BLaER1 (cell line): ENCODE data around the gene TBC1D5.
"Not testable (repeated sequence)": the region's sequence is repeated elsewhere in the genome, so short reads cannot be mapped to it uniquely, and the experiment has no call there.

Experiments used
- H3K27ac ChIP-seq: shearing (Covaris generic); formaldehyde crosslinking; 2 replicates; pipeline ENCODE4 v1.8.1; 2022
- H3K27me3 ChIP-seq: shearing (Covaris generic); formaldehyde crosslinking; 2 replicates; pipeline ENCODE4 v1.8.1; 2022
- H3K36me3 ChIP-seq: shearing (Covaris generic); formaldehyde crosslinking; 2 replicates; pipeline ENCODE4 v1.8.1; 2022
- H3K4me1 ChIP-seq: shearing (Covaris generic); formaldehyde crosslinking; 2 replicates; pipeline ENCODE4 v1.8.1; 2022
- H3K4me2 ChIP-seq: shearing (Covaris generic); formaldehyde crosslinking; 2 replicates; pipeline ENCODE4 v1.8.1; 2022
- H3K4me3 ChIP-seq: shearing (Covaris generic); formaldehyde crosslinking; 2 replicates; pipeline ENCODE4 v1.8.1; 2022
- H3K9ac ChIP-seq: shearing (Covaris generic); formaldehyde crosslinking; 2 replicates; pipeline ENCODE4 v1.8.1; 2022
- H3K9me3 ChIP-seq: shearing (Covaris generic); formaldehyde crosslinking; 2 replicates; pipeline ENCODE4 v1.8.1; 2022
- H4K20me1 ChIP-seq: shearing (Covaris generic); formaldehyde crosslinking; 2 replicates; pipeline ENCODE4 v1.8.1; 2022
- Cebpa-rat ChIP-seq: shearing (Covaris generic); IDR thresholded peaks from 2 replicates; pipeline ENCODE4 v1.8.1; 2022

Gene TBC1D5

DNA sequence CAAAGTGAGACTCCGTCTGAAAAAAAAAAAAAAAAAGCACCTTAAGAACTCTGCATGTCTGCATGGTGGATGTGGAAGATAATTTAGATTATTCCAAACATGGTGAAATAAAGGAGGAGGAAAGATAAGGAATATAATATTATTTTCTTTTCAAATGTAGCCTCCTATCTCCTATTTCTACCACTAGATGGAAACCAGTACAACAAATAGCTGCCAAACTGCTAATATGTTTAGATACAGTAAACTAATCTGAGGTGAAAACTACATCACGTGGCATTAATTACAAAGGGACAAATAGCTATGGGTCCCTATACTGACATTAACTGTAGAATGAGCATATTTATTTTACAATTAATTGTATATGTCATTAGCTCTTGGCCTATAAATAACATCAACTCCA lies 197.8 kb downstream of the TBC1D5 start:
- Histone ChIP-seq H3K27me3 (no peaks in the 10 kb centered on the region), H3K9ac (no peak overlapping the region), H4K20me1 (no peaks in the 10 kb centered on the region), H3K36me3 (peaks cover 17% of the 10 kb centered on the region), H3K4me1 (no peaks in the 10 kb centered on the region), H3K4me2 (no peak overlapping the region), H3K4me3 (no peak overlapping the region), H3K27ac (no peak overlapping the region), H3K9me3 (0 out of 2 replicates have a peak, but pooled peaks cover 7% of the 10 kb centered on the region)
- no peak for TF ChIP-seq Cebpa-rat

DNA sequence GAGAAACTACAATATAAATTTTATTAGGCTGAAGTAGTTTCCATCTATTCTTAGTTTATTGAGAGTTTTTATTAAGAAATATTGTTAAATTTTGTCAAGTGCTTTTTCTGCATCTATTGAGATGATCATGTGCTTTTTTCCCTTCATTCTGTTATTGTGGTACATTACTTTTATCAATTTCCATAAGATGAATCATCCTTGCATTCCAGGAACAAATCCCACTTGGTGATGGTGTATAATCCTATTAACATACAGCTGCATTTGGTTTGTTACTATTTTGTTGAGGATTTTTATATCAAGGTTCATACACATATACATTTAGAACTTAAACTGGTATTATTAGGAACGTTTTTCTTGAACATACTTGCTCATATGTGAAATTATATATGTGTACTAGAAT lies 199.8 kb downstream of the TBC1D5 start:
- Histone ChIP-seq H4K20me1 (no peaks in the 10 kb centered on the region), H3K27ac (no peak overlapping the region), H3K4me3 (no peak overlapping the region), H3K4me1 (no peaks in the 10 kb centered on the region), H3K27me3 (no peaks in the 10 kb centered on the region), H3K36me3 (peaks cover 14% of the 10 kb centered on the region), H3K9me3 (peaks cover 12% of the 10 kb centered on the region; the same call in 1 of the 2 replicates), H3K9ac (no peak overlapping the region), H3K4me2 (no peak overlapping the region)
- no peak for TF ChIP-seq Cebpa-rat

DNA sequence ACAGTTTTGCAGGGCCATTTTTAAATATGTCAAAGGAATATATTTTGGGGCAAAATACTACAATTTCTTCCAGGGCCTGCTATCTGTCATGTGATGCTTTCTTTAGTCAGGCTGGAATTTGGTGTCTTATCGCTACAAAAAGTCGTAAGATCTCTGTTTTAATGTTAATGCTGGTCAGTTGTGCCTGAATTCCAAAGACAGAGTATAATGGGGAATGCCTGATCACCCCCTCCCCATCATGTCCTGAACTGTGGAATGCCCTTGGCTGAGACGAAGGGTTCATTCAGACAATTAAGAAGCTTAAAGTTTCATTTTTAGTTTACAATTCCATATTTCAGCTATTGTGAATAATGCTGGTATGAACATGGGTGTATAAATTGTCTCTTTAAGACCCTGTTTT lies 203.0 kb downstream of the TBC1D5 start:
- H3K9ac ChIP-seq, result no peak overlapping the region

GRCh38 chr3:17535274-17535673 lies 207.2 kb downstream of the TBC1D5 start:
- Histone ChIP-seq H3K27ac (no peak overlapping the region), H3K4me3 (no peak overlapping the region), H3K4me1 (no peaks in the 10 kb centered on the region), H4K20me1 (no peaks in the 10 kb centered on the region), H3K9me3 (peaks cover 5% of the 10 kb centered on the region; the same call in 1 of the 2 replicates), H3K27me3 (no peaks in the 10 kb centered on the region), H3K4me2 (no peak overlapping the region), H3K9ac (no peak overlapping the region), H3K36me3 (no peaks in the 10 kb centered on the region)
- no peak for TF ChIP-seq Cebpa-rat

More for the DNA sequence above, 203.0 kb downstream of the TBC1D5 start:
- Histone ChIP-seq H3K4me3 (no peak overlapping the region), H3K4me2 (no peak overlapping the region), H3K27me3 (no peaks in the 10 kb centered on the region), H3K27ac (no peak overlapping the region), H3K9me3 (peaks cover 12% of the 10 kb centered on the region; the same call in 1 of the 2 replicates), H3K4me1 (no peaks in the 10 kb centered on the region), H3K36me3 (peaks cover 12% of the 10 kb centered on the region), H4K20me1 (no peaks in the 10 kb centered on the region)
- TF ChIP-seq Cebpa-rat, result no peak

GRCh38 chr3:17532446-17532845 lies 210.0 kb downstream of the TBC1D5 start:
- H3K4me3 ChIP-seq, result not testable (repeated sequence)

DNA sequence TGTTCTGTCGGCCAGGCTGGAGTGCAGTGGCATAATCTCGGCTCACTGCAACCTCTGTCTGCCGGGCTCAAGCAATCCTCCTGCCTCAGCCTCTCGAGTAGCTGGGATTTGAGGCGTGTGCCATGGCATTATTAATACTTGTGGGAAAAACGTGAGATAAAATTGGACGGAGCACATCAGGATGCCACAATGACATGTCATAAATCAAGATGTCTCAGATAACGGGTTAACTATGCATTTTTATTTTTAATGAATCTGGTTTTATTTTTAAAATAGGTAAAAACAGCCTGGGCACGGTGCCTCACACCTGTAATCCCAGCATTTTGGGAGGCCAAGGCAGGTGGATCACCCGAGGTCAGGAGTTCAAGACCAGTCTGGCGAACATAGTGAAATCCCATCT lies 212.8 kb downstream of the TBC1D5 start:
- H3K9me3 ChIP-seq, result no peaks in the 10 kb centered on the region
- H3K4me1 ChIP-seq, result no peaks in the 10 kb centered on the region
- H3K4me2 ChIP-seq, result no peak overlapping the region
- H3K27me3 ChIP-seq, result no peaks in the 10 kb centered on the region
- H3K9ac ChIP-seq, result no peak overlapping the region
- H4K20me1 ChIP-seq, result peaks cover 16% of the 10 kb centered on the region; the same call in 1 of the 2 replicates
- H3K27ac ChIP-seq, result no peak overlapping the region
- H3K36me3 ChIP-seq, result no peaks in the 10 kb centered on the region
- TF ChIP-seq Cebpa-rat, result no peak
- H3K4me3 ChIP-seq, result no peak overlapping the region

More at GRCh38 chr3:17532446-17532845, 210.0 kb downstream of the TBC1D5 start:
- H3K36me3 ChIP-seq, H3K4me2 ChIP-seq, H3K27me3 ChIP-seq, H3K9ac ChIP-seq, H3K27ac ChIP-seq, H3K4me1 ChIP-seq, H4K20me1 ChIP-seq, H3K9me3 ChIP-seq: not testable (repeated sequence)

GRCh38 chr3:17518189-17519059 lies 224.0 kb downstream of the TBC1D5 start:
- no peak for TF ChIP-seq Cebpa-rat

DNA sequence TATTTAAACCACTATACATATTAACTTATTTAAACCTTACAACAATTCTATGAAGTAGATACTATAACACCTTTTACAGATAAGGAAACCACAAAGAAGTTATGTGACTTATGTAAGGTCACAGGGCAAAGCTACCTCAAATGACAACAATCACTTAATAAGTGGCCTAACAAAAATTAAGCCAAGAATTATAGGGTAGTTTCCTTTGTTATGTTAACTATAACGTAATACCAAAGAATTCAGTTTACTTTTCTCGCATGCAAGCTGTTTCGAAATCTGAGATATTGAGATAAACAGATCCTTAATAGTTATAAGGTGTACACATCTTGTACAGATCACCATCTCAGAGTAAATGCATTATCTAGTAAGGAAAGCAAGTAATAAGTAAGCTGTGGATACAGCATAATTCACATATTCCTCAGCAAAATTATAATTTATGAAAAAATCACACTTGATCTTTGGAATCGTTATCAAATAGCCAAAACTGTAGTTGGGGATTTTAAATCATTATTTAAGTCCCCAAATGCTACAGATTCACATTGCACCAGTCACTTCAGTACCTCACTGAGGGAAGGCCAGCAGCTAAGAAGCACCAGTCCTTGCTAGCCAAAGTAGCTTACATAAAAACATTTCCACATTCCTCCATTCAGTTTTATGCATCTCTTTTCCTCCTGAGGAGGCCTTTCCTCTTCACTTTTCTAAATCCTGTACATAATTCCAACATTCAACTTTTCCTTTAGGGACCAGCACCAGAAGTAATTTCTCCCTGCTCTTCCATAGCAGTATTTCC lies 226.8 kb downstream of the TBC1D5 start:
- Histone ChIP-seq H3K9ac (no peak overlapping the region), H3K4me3 (no peak overlapping the region), H3K27ac (no peak overlapping the region), H3K36me3 (peaks cover 7% of the 10 kb centered on the region; the same call in 1 of the 2 replicates), H3K4me1 (no peaks in the 10 kb centered on the region), H3K27me3 (no peaks in the 10 kb centered on the region), H3K4me2 (no peak overlapping the region), H4K20me1 (peaks cover 9% of the 10 kb centered on the region; the same call in 1 of the 2 replicates), H3K9me3 (no peaks in the 10 kb centered on the region)
- TF ChIP-seq Cebpa-rat, result no peak

More at GRCh38 chr3:17518189-17519059, 224.0 kb downstream of the TBC1D5 start:
- Histone ChIP-seq H3K36me3 (peaks cover 7% of the 10 kb centered on the region; the same call in 1 of the 2 replicates), H3K9ac (no peak overlapping the region), H3K27ac (no peak overlapping the region), H3K4me1 (no peaks in the 10 kb centered on the region), H3K27me3 (no peaks in the 10 kb centered on the region), H4K20me1 (peaks cover 9% of the 10 kb centered on the region; the same call in 1 of the 2 replicates), H3K4me3 (no peak overlapping the region), H3K9me3 (no peaks in the 10 kb centered on the region), H3K4me2 (no peak overlapping the region)

DNA sequence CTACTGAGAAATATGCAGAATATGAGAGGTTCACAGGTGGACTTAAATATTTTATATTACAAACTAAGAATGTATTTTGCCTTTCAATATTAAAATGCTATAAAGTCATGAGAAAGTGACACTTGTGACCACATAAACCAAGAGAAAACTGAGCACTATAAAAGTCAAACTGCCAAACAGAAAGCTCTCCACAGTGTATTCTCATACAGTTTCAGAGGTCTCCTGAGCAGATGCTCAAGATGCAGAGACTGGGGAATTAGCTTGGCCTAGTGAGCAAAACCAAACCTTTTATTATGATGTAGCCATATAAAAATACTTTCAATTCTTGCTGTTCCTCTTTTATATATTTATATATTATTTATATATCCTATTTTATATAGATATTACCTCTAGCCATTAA lies 227.8 kb downstream of the TBC1D5 start:
- Histone ChIP-seq H3K4me1 (no peaks in the 10 kb centered on the region), H3K9ac (no peak overlapping the region), H3K36me3 (peaks cover 7% of the 10 kb centered on the region; the same call in 1 of the 2 replicates), H3K4me2 (no peak overlapping the region), H3K27ac (no peak overlapping the region), H3K4me3 (no peak overlapping the region), H3K9me3 (no peaks in the 10 kb centered on the region), H3K27me3 (no peaks in the 10 kb centered on the region), H4K20me1 (peaks cover 9% of the 10 kb centered on the region; the same call in 1 of the 2 replicates)
- TF ChIP-seq Cebpa-rat, result no peak
